ENCODE measurements around the gene BLOC1S1. TPM values are rescaled to one million over a fixed set of nuclear protein-coding genes. Genes with fewer than 3 reads are reported as not detected.

Gene BLOC1S1
- total and polyA plus RNA-seq, 10 of the 15 experiments (the other 5 are each of a cell fraction or from before 2014, with no cell fraction given): 126 to 285 (median 166) TPM

GRCh38 chr12:55743406-55744339, 27.8 kb downstream of the BLOC1S1 start (continued):
- TF ChIP-seq ZBTB40 (IDR thresholded peaks at IDR 0.05; ENCODE audit: borderline replicate concordance) (no peak), KDM1A (IDR thresholded peaks at IDR 0.05; ENCODE audit: borderline replicate concordance) (no peak), TARDBP (IDR thresholded peaks at IDR 0.05; ENCODE audit: borderline replicate concordance) (no peak), CBX5 (IDR thresholded peaks at IDR 0.05; ENCODE audit: low read depth) (no peak), CHD1 (IDR thresholded peaks at IDR 0.05; ENCODE audit: low read depth, low read length) (no peak), SUZ12 (IDR thresholded peaks at IDR 0.05; ENCODE audit: unreplicated experiment) (no peak), POU2F2 (IDR thresholded peaks at IDR 0.05; ENCODE audit: borderline replicate concordance, low read depth, low read length) (no peak), CHD4 (IDR thresholded peaks at IDR 0.05) (no peak), STAT1 (conservative IDR thresholded peaks at IDR 0.05) (no peak), ZNF24 (IDR thresholded peaks at IDR 0.05) (no peak), POLR2A (IDR thresholded peaks at IDR 0.05; ENCODE audit: low read depth, low read length) (peak; percentile 60), CUX1 (IDR thresholded peaks at IDR 0.05; ENCODE audit: insufficient replicate concordance, low read depth, low read length) (no peak)
- TF ChIP-seq, protein P1, sequence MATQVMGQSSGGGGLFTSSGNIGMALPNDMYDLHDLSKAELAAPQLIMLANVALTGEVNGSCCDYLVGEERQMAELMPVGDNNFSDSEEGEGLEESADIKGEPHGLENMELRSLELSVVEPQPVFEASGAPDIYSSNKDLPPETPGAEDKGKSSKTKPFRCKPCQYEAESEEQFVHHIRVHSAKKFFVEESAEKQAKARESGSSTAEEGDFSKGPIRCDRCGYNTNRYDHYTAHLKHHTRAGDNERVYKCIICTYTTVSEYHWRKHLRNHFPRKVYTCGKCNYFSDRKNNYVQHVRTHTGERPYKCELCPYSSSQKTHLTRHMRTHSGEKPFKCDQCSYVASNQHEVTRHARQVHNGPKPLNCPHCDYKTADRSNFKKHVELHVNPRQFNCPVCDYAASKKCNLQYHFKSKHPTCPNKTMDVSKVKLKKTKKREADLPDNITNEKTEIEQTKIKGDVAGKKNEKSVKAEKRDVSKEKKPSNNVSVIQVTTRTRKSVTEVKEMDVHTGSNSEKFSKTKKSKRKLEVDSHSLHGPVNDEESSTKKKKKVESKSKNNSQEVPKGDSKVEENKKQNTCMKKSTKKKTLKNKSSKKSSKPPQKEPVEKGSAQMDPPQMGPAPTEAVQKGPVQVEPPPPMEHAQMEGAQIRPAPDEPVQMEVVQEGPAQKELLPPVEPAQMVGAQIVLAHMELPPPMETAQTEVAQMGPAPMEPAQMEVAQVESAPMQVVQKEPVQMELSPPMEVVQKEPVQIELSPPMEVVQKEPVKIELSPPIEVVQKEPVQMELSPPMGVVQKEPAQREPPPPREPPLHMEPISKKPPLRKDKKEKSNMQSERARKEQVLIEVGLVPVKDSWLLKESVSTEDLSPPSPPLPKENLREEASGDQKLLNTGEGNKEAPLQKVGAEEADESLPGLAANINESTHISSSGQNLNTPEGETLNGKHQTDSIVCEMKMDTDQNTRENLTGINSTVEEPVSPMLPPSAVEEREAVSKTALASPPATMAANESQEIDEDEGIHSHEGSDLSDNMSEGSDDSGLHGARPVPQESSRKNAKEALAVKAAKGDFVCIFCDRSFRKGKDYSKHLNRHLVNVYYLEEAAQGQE (IDR thresholded peaks at IDR 0.05; ENCODE audit: low read depth, low read length): no peak
- TF ChIP-seq, protein P2, sequence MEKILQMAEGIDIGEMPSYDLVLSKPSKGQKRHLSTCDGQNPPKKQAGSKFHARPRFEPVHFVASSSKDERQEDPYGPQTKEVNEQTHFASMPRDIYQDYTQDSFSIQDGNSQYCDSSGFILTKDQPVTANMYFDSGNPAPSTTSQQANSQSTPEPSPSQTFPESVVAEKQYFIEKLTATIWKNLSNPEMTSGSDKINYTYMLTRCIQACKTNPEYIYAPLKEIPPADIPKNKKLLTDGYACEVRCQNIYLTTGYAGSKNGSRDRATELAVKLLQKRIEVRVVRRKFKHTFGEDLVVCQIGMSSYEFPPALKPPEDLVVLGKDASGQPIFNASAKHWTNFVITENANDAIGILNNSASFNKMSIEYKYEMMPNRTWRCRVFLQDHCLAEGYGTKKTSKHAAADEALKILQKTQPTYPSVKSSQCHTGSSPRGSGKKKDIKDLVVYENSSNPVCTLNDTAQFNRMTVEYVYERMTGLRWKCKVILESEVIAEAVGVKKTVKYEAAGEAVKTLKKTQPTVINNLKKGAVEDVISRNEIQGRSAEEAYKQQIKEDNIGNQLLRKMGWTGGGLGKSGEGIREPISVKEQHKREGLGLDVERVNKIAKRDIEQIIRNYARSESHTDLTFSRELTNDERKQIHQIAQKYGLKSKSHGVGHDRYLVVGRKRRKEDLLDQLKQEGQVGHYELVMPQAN (conservative IDR thresholded peaks at IDR 0.05): peak; percentile 68

Data from GM12878 (cell line).